Measurements from ENCODE around the gene SGSH.

DNA sequence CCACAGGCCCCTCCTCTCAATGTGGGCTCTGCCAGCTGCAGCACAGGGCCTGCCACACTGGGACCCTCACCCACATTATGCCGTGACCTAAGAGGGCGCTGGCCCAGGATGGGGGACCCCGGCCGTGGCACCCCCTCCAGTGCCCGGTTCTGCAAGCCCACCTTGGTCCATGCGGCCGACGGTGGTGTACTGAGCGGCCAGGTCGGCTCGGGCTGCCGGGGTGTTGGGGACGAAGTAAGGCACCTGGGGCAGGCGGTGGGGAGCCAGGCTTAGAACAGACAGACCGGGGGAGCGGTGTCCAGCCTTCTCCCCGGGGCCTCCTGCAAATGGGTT is 6.5 kb downstream of the SGSH start:
- TF ChIP-seq, protein P1, sequence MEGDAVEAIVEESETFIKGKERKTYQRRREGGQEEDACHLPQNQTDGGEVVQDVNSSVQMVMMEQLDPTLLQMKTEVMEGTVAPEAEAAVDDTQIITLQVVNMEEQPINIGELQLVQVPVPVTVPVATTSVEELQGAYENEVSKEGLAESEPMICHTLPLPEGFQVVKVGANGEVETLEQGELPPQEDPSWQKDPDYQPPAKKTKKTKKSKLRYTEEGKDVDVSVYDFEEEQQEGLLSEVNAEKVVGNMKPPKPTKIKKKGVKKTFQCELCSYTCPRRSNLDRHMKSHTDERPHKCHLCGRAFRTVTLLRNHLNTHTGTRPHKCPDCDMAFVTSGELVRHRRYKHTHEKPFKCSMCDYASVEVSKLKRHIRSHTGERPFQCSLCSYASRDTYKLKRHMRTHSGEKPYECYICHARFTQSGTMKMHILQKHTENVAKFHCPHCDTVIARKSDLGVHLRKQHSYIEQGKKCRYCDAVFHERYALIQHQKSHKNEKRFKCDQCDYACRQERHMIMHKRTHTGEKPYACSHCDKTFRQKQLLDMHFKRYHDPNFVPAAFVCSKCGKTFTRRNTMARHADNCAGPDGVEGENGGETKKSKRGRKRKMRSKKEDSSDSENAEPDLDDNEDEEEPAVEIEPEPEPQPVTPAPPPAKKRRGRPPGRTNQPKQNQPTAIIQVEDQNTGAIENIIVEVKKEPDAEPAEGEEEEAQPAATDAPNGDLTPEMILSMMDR (IDR thresholded peaks at IDR 0.05 in 4 of 5, conservative IDR thresholded peaks at IDR 0.05 in 1 of 5) = no peak
- no peak for TF ChIP-seq POLR2A (IDR thresholded peaks at IDR 0.05)
